Measurements from ENCODE around the gene PRKCE.

DNA sequence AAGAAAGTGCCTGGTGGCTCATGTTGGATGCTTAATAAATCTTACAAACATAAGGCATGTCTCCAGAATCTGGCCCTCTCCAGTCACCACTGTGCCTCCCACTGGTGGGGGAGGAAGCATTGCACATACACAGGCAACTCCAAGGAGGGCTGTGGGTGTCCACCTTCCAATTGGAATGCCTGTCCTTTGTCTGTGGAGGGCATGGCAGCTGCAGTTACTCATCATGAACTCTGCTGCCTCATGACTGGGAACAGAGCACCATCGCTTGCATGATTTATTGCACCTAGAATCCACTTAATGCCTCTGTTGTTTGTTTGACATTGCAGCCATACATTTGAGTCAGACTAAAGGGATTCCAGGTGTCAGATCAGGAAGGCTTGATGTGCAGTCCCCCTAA lies 278.9 kb downstream of the PRKCE start:
- TF ChIP-seq EZH2 (IDR thresholded peaks at IDR 0.05) (no peak), CTCF (IDR thresholded peaks at IDR 0.05 in 2 of 3, conservative IDR thresholded peaks at IDR 0.05 in 1 of 3; ENCODE audit: borderline replicate concordance in 1 of 3, insufficient read depth in 1 of 3, low read depth in 2 of 3, low read length in 2 of 3) (no peak), POLR2AphosphoS5 (IDR thresholded peaks at IDR 0.05; ENCODE audit: low read depth, low read length) (no peak), REST (IDR thresholded peaks at IDR 0.05; ENCODE audit: low read depth) (no peak), POLR2A (IDR thresholded peaks at IDR 0.05; ENCODE audit: borderline replicate concordance, extremely low read depth, insufficient read depth, insufficient read length) (no peak), YY1 (IDR thresholded peaks at IDR 0.05; ENCODE audit: extremely low read depth, insufficient replicate concordance, low read depth, low read length) (no peak), SP1 (IDR thresholded peaks at IDR 0.05; ENCODE audit: low read depth) (no peak), MAX (IDR thresholded peaks at IDR 0.05) (no peak)
- TF ChIP-seq, protein P1, sequence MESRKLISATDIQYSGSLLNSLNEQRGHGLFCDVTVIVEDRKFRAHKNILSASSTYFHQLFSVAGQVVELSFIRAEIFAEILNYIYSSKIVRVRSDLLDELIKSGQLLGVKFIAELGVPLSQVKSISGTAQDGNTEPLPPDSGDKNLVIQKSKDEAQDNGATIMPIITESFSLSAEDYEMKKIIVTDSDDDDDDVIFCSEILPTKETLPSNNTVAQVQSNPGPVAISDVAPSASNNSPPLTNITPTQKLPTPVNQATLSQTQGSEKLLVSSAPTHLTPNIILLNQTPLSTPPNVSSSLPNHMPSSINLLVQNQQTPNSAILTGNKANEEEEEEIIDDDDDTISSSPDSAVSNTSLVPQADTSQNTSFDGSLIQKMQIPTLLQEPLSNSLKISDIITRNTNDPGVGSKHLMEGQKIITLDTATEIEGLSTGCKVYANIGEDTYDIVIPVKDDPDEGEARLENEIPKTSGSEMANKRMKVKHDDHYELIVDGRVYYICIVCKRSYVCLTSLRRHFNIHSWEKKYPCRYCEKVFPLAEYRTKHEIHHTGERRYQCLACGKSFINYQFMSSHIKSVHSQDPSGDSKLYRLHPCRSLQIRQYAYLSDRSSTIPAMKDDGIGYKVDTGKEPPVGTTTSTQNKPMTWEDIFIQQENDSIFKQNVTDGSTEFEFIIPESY (IDR thresholded peaks at IDR 0.05; ENCODE audit: extremely low read depth, insufficient replicate concordance, low read length), result no peak
- TF ChIP-seq, protein P2, sequence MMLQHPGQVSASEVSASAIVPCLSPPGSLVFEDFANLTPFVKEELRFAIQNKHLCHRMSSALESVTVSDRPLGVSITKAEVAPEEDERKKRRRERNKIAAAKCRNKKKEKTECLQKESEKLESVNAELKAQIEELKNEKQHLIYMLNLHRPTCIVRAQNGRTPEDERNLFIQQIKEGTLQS (IDR thresholded peaks at IDR 0.05), result no peak
